Calu3 (cell line): ENCODE data around the gene GPR84. TPM values are rescaled to one million over a fixed set of nuclear protein-coding genes. Genes with fewer than 3 reads are reported as not detected.
"Not testable (repeated sequence)": the region's sequence is repeated elsewhere in the genome, so short reads cannot be mapped to it uniquely, and the experiment has no call there.

Experiments
- BruUV-seq: library from RNA; stranded (reverse); fragments of 400-500 nt; replicated peaks from 2 replicates; lab custom pipeline; 2021; lab: Mats Ljungman, UMichigan
- CTCF ChIA-PET: fragments of 300-600 bp; sonication (Branson Sonifier 250); formaldehyde crosslinking; loops from one replicate; lab custom pipeline; 2022; ENCODE audit warnings: antibody characterized with exemption; lab: Charles Lee
- DNase-seq: peaks from one replicate; pipeline ENCODE4 v3.0.0; 2022
- H3K27ac Mint-ChIP-seq: one replicate; pipeline ENCODE4 v1.8.0; 2022; ENCODE audit warnings: mixed read lengths; ENCODE audit not compliant: unreplicated experiment
- H3K27me3 Mint-ChIP-seq: one replicate; pipeline ENCODE4 v1.8.0; 2022; ENCODE audit warnings: mixed read lengths; ENCODE audit not compliant: unreplicated experiment
- H3K36me3 Mint-ChIP-seq: one replicate; pipeline ENCODE4 v1.8.0; 2022; ENCODE audit warnings: mild to moderate bottlenecking, moderate library complexity, mixed read lengths; ENCODE audit not compliant: insufficient read depth, unreplicated experiment
- H3K4me1 Mint-ChIP-seq: one replicate; pipeline ENCODE4 v1.8.0; 2022; ENCODE audit warnings: mild to moderate bottlenecking, low read depth, mixed read lengths; ENCODE audit not compliant: unreplicated experiment
- H3K4me3 Mint-ChIP-seq: one replicate; pipeline ENCODE4 v1.8.0; 2022; ENCODE audit warnings: mild to moderate bottlenecking, low read depth, moderate library complexity, mixed read lengths; ENCODE audit not compliant: unreplicated experiment
- H3K9me3 Mint-ChIP-seq: one replicate; pipeline ENCODE4 v1.8.0; 2022; ENCODE audit warnings: low read depth, mixed read lengths; ENCODE audit not compliant: unreplicated experiment
- intact Hi-C: fragments of 100-400 bp; cut with micrococcal nuclease; formaldehyde crosslinking; loops from one replicate; pipeline ENCODE4 v1.10.0; 2022; ENCODE audit not compliant: unreplicated experiment
- total RNA-seq: library from RNA; stranded (reverse); gene quantifications from 2 replicates; pipeline ENCODE4 v1.2.3, GENCODE V29; 2022
- TF ChIP-seq, protein P1 (sequence below): fragments of 200-600 bp; IDR thresholded peaks from one replicate; pipeline ENCODE4 v1.8.0; 2022; ENCODE audit warnings: antibody characterized with exemption; ENCODE audit not compliant: unreplicated experiment

The GPR84 gene
- total RNA-seq, 1 experiment from 2014 or later: not detected

DNA sequence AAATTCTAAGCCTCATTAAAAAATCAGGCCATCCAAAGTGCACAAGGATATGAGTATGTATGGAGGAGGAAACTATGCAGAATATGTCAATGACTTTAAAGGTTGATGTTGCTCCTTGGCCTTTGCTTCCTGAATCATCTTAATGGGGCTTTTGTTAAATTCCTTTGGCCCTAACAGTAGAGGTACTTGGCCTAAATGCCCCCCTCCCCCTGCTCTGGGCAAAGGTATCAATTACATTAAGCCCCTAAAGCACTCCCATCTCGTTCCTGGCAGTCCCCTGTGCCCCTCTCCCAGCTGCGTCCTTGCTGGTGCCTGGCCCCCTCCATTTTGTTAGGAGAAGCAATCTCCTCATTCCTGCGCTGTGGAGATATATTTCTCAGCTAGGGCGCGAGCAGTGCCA, 34.5 kb downstream of the GPR84 start:
- intact Hi-C loops: loop anchor here (5.0 kb wide), 1 partner anchor 47 kb away; the partner anchor contains the start of genes CBX5 and HNRNPA1
- Mint-ChIP-seq H3K27ac (peak overlapping the region; percentile 56), H3K4me1 (peaks cover 38% of the 10 kb centered on the region), H3K9me3 (no peaks in the 10 kb centered on the region), H3K36me3 (peaks cover 40% of the 10 kb centered on the region), H3K27me3 (no peaks in the 10 kb centered on the region), H3K4me3 (no peak overlapping the region)
- no peak for DNase-seq
- TF ChIP-seq, protein P1, sequence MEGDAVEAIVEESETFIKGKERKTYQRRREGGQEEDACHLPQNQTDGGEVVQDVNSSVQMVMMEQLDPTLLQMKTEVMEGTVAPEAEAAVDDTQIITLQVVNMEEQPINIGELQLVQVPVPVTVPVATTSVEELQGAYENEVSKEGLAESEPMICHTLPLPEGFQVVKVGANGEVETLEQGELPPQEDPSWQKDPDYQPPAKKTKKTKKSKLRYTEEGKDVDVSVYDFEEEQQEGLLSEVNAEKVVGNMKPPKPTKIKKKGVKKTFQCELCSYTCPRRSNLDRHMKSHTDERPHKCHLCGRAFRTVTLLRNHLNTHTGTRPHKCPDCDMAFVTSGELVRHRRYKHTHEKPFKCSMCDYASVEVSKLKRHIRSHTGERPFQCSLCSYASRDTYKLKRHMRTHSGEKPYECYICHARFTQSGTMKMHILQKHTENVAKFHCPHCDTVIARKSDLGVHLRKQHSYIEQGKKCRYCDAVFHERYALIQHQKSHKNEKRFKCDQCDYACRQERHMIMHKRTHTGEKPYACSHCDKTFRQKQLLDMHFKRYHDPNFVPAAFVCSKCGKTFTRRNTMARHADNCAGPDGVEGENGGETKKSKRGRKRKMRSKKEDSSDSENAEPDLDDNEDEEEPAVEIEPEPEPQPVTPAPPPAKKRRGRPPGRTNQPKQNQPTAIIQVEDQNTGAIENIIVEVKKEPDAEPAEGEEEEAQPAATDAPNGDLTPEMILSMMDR: no peak
- CTCF ChIA-PET: interaction anchor here (0.8 kb wide), 1 partner anchor 30 kb away, joined by 3 read pairs; no protein-coding TSS in a partner anchor
- no TSS peak for BruUV-seq

DNA sequence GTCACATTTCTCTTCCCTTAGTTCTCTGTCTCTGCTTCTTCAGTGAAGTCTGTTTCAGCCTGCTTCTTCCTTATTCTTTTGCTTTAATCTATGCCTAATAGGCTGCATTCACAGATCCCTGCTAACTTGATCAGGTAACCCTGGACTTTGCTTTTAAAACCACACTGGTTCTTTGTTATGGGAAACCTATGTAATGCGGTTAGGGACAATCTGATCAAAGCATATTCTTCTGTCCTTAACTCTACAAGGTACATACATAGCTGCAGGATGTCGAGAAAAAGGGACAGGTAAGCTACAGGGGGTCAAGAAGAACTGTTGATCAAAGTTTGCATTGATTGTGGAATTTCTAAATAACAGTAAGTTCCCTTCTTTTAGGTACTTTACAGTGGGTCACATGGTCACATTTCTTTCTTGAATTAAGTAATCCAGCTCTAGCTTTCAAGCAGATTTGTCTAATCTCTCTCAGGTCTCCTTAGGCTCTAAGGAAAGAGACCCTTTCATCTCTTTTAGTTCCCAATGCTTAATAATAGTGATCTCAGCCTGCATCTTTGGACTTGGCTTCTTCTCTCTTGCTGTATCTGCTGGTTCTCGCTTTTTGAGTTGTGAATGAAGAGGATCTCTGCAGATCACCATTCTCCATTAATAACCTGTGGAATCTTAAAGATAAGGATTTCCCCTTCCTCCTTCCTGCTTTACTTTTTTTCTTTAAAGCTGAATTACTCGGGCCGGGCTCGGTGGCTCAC, 35.5 kb downstream of the GPR84 start:
- no TSS peak for BruUV-seq
- CTCF ChIA-PET: interaction anchor here (0.6 to 1.0 kb wide), 4 partner anchors 28 to 90 kb away, joined by 3 to 6 read pairs (median 4); partner anchors contain the start of gene NFE2
- TF ChIP-seq, protein P1: no peak
- Mint-ChIP-seq H3K4me1 (peaks cover 46% of the 10 kb centered on the region), H3K9me3 (no peaks in the 10 kb centered on the region), H3K27me3 (no peaks in the 10 kb centered on the region), H3K4me3 (peak overlapping the region; percentile 13), H3K27ac (peak overlapping the region; percentile 56), H3K36me3 (peaks cover 37% of the 10 kb centered on the region)
- intact Hi-C loops: loop anchor here (5.0 kb wide), 1 partner anchor 46 kb away; the partner anchor contains the start of genes CBX5 and HNRNPA1
- no peak for DNase-seq

DNA sequence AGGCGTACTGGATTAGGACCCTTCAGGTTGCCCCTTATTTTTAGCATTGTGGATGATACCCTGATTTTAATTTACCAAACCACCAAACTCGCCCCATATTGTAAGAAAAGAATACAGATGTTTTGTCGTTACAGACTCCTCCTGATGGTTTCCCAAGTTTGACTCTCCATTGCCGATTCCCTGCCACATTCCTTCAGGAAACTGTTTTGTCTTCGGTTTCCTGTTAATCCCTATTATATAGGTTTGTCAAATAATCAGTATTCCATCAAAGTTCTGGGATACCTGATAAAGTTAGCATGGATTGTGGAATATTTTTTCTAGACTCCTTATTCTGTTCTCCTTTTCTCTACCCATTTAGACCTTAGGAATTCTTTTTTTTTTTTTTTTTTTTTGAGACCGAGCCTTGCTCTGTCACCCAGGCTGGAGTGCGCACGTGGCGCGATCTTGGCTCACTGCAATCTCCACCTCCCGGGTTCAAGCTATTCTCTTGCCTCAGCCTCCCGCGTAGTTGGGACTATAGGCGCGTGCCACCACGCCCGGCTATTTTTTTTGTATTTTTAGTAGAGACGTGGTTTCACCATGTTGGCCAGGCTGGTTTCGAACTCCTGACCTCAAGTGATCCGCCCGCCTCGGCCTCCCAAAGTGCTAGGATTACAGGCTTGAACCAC, 38.7 kb downstream of the GPR84 start:
- not testable (repeated sequence) for H3K27me3 Mint-ChIP-seq, DNase-seq, H3K9me3 Mint-ChIP-seq
- intact Hi-C loops: loop anchor here (2.0 to 5.0 kb wide), 3 partner anchors 33 to 67 kb away; partner anchors contain the start of genes CBX5 and HNRNPA1
- Mint-ChIP-seq H3K4me1 (peaks cover 42% of the 10 kb centered on the region), H3K4me3 (peak overlapping the region; percentile 97), H3K27ac (peak overlapping the region; percentile 97), H3K36me3 (peaks cover 31% of the 10 kb centered on the region)
- CTCF ChIA-PET: interaction anchor here (0.6 to 2.1 kb wide), 31 partner anchors 8 to 1745 kb away, joined by 3 to 37 read pairs (median 5); partner anchors contain the start of genes CBX5, HNRNPA1 and NFE2
- BruUV-seq: TSS peak; percentile 77

DNA sequence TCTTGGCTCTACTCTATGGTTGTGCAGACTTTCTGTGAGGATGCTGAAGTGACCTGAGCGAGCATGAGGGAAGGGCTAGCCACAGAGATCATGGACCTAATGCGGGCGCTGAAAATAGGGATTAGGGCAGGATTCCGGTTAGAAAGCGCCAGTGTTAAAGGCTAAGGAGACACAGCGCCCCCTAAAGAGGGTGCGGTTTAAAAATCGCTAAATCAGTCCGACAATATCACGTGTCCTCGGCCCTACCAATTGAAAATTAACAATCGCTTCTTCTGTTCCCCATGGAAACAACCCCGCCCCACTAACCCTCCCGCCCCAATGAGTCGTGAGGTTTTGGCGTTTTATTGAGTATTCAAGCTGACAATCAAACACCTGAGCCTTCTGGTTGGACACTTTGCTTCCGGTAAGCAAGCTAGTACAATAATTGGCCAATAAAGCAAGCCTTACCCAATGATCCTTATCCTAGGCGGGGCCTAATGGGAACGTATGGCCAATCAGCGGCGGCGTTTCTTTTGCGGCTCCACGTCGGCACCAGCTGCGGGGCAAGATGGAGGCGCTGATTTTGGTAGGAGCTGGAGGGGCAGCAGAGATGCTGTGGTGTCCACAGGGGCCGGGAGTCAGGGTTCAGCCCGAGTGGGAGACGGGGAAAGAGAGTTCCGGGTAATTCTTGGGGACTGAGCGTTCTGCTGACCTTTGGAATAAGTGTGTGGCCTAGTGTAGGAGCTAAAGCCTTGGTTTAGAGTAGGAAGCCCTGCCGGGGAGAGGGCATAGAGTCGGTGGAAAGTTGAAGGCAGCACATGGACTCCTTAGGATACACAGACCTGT, 39.5 kb downstream of the GPR84 start, which contains the start of gene COPZ1:
Gene COPZ1, plus strand, starts transcription at position 515 of the 825 bp plus-strand sequence. Its CDS starts 33 bp downstream, at position 548.
- H3K4me3 Mint-ChIP-seq: peak within 1 kb of the TSS; percentile 97
- TF ChIP-seq, protein P1: peak; percentile 53
- peaks cover 31% of the 10 kb centered on the region for H3K36me3 Mint-ChIP-seq
- intact Hi-C loops: loop anchor here (1.0 to 5.0 kb wide), 4 partner anchors 31 to 66 kb away; partner anchors contain the start of genes CBX5 and HNRNPA1
- CTCF ChIA-PET: interaction anchor here (0.6 to 2.1 kb wide), 34 partner anchors 8 to 1745 kb away, joined by 3 to 37 read pairs (median 5); partner anchors contain the start of genes CBX5, HNRNPA1 and NFE2
- H3K27ac Mint-ChIP-seq: peak within 1 kb of the TSS; percentile 97
- DNase-seq: peak; percentile 95
- H3K9me3 Mint-ChIP-seq: no peaks in the 10 kb centered on the region
- H3K27me3 Mint-ChIP-seq: no peaks in the 10 kb centered on the region
- no TSS peak for BruUV-seq
- H3K4me1 Mint-ChIP-seq: peaks cover 34% of the 10 kb centered on the region
